Stimulated activated CD4-positive, alpha-beta T cell treated with anti-CD3 and anti-CD28 coated beads, TNF-alpha, amount 100 ng/mL, for 48 hours (primary cell): ENCODE data around the gene JPT2.
"Not testable (repeated sequence)": the region's sequence is repeated elsewhere in the genome, so short reads cannot be mapped to it uniquely, and the experiment has no call there.

Source experiments
- DNase-seq, 3 donors: peaks; one replicate each; pipeline ENCODE4 v3.0.0-alpha.2; 2020; ENCODE audit warnings: low read depth in 3 of 3

Gene JPT2

GRCh38 chr16:1707193-1707790 is 29.2 kb downstream of the JPT2 start:
- no peak for DNase-seq

GRCh38 chr16:1708083-1708767 is 30.1 kb downstream of the JPT2 start:
- DNase-seq, result no peak

GRCh38 chr16:1708768-1709180 is 30.7 kb downstream of the JPT2 start:
- no peak for DNase-seq

GRCh38 chr16:1709356-1709755 is 31.3 kb downstream of the JPT2 start:
- no peak for DNase-seq

- no peak for DNase-seq
Observed at GRCh38 chr16:1710811-1711507, 32.9 kb downstream of the JPT2 start.

GRCh38 chr16:1712791-1713261 is 34.7 kb downstream of the JPT2 start:
- no peak for DNase-seq

GRCh38 chr16:1713331-1713730 is 35.3 kb downstream of the JPT2 start:
- no peak for DNase-seq

GRCh38 chr16:1713933-1714332 is 35.9 kb downstream of the JPT2 start:
- no peak for DNase-seq

- no peak for DNase-seq
Observed at GRCh38 chr16:1715220-1715619, 37.1 kb downstream of the JPT2 start.

- DNase-seq, result not testable (repeated sequence)
Observed at GRCh38 chr16:1718236-1718635, 40.2 kb downstream of the JPT2 start.

GRCh38 chr16:1719559-1720229 is 41.6 kb downstream of the JPT2 start:
- DNase-seq, result not testable (repeated sequence)

GRCh38 chr16:1721372-1721771 is 43.3 kb downstream of the JPT2 start:
- DNase-seq, result no peak

GRCh38 chr16:1723450-1724147 is 45.5 kb downstream of the JPT2 start:
- DNase-seq, result peak in 1 of 3 donors; percentile 20

- no peak for DNase-seq
Observed at GRCh38 chr16:1724491-1724890, 46.4 kb downstream of the JPT2 start.

- no peak for DNase-seq
Observed at GRCh38 chr16:1726661-1727502, 48.8 kb downstream of the JPT2 start.

- DNase-seq, result no peak
Observed at GRCh38 chr16:1727651-1728624, 49.9 kb downstream of the JPT2 start.

- DNase-seq, result no peak
Observed at GRCh38 chr16:1729026-1729425, 50.9 kb downstream of the JPT2 start.

GRCh38 chr16:1729445-1729844 is 51.4 kb downstream of the JPT2 start:
- DNase-seq, result no peak

- DNase-seq, result no peak
Observed at GRCh38 chr16:1731073-1731472, 53.0 kb downstream of the JPT2 start.

- no peak for DNase-seq
Observed at GRCh38 chr16:1731603-1732002, 53.5 kb downstream of the JPT2 start.
